Measurements from ENCODE around the gene OSGIN1.

The OSGIN1 gene

DNA sequence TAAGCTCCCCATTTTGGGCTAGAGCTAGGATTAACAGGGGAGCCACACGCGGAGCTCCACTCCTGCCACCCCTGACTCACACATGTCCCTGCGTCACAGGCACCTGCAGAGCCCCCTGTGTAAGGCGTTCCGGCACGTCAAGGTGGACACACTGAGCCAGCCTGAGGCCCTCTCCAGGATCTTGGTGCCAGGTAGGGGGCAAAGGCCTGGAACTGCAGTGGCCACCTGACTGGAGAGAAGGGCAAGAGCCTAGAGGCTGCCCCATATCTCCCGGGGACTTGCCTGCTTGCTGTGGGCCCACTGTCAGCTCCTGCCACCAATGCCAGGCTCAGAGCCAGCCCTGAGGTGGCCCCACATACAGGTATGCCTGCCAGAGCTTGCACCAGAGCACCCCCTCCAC is 48.7 kb downstream of the OSGIN1 start:
- Mint-ChIP-seq H3K4me3 (no peak overlapping the region), H3K27ac (no peak overlapping the region), H3K4me1 (ENCODE audit: low read depth) (no peaks in the 10 kb centered on the region), H3K27me3 (ENCODE audit: low read depth) (no peaks in the 10 kb centered on the region), H3K36me3 (ENCODE audit: low read depth) (no peaks in the 10 kb centered on the region), H3K9me3 (no peaks in the 10 kb centered on the region)

DNA sequence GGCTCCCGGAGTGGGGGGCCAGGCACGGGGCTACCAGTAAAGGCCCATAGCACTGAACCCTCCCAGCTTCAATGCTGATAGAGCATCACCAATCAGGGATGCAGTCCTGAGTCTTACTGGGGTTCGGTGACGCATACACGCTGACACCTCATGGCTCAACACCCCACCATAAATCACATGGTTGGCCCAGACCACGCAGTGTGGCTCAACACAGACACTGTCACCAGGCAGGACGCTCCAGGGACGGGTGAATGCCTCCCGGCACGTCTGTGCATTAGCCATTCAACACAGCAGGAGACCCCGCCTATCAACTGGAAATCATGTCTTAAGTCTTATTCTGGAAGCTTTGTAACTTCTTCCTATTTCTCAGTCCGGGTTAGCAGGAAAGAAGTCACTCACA is 50.0 kb downstream of the OSGIN1 start:
- Mint-ChIP-seq H3K27me3 (ENCODE audit: low read depth) (no peaks in the 10 kb centered on the region), H3K4me3 (no peak overlapping the region), H3K27ac (no peak overlapping the region), H3K36me3 (ENCODE audit: low read depth) (no peaks in the 10 kb centered on the region), H3K9me3 (no peaks in the 10 kb centered on the region), H3K4me1 (ENCODE audit: low read depth) (no peaks in the 10 kb centered on the region)

DNA sequence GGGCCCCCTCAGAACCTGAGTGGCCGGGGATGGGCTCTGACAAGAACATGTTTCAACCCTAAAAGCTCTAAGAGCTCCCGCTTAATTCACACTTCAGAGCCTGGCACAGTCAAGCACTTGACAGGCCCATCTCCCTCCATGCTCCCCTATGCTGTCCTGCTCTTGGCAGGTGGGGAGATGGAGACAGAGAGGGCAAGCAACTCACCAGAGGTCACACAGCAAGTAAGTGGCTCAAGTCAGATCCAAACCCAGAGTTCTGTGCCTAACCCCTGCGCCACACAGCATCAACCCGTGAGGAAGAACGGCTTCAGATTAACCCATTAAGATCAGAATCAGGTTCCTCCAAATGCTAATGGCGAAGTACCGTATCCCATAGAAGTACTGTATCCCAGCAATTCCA is 51.4 kb downstream of the OSGIN1 start:
- Mint-ChIP-seq H3K36me3 (ENCODE audit: low read depth) (no peaks in the 10 kb centered on the region), H3K9me3 (no peaks in the 10 kb centered on the region), H3K4me1 (ENCODE audit: low read depth) (no peaks in the 10 kb centered on the region), H3K27me3 (ENCODE audit: low read depth) (no peaks in the 10 kb centered on the region), H3K27ac (no peak overlapping the region), H3K4me3 (no peak overlapping the region)

GRCh38 chr16:84005391-84005790 is 52.4 kb downstream of the OSGIN1 start:
- Mint-ChIP-seq H3K9me3 (no peaks in the 10 kb centered on the region), H3K27ac (no peak overlapping the region), H3K4me3 (no peak overlapping the region), H3K27me3 (ENCODE audit: low read depth) (no peaks in the 10 kb centered on the region), H3K4me1 (ENCODE audit: low read depth) (no peaks in the 10 kb centered on the region), H3K36me3 (ENCODE audit: low read depth) (no peaks in the 10 kb centered on the region)

DNA sequence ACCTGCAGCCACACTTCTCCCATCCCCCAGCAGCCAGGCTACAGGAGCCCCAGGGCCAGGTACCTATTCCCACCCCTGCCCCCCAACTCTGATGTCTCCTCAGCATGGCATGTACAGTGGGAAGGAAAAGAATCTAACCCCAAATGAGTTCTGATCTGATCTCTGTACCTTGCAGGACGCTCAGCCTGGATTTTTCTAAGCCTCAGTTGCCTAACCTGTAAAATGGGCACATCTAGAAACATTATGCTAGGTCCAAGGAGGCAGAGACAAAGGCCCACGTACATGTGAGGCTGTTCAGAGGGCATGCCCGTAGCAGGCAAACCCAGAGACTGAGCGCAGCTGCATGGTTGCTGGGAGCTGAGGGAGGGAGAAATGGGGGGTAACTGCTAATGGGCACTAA is 54.5 kb downstream of the OSGIN1 start:
- no peak overlapping the region for H3K4me3 Mint-ChIP-seq
- no peaks in the 10 kb centered on the region for H3K9me3 Mint-ChIP-seq
- H3K27ac Mint-ChIP-seq, result no peak overlapping the region
- no peaks in the 10 kb centered on the region for H3K27me3 Mint-ChIP-seq (ENCODE audit: low read depth)
- H3K36me3 Mint-ChIP-seq (ENCODE audit: low read depth), result no peaks in the 10 kb centered on the region
- H3K4me1 Mint-ChIP-seq (ENCODE audit: low read depth), result no peaks in the 10 kb centered on the region

GRCh38 chr16:84007965-84008364 is 54.9 kb downstream of the OSGIN1 start:
- Mint-ChIP-seq H3K4me1 (ENCODE audit: low read depth) (no peaks in the 10 kb centered on the region), H3K27ac (no peak overlapping the region), H3K4me3 (no peak overlapping the region), H3K36me3 (ENCODE audit: low read depth) (no peaks in the 10 kb centered on the region), H3K9me3 (no peaks in the 10 kb centered on the region), H3K27me3 (ENCODE audit: low read depth) (no peaks in the 10 kb centered on the region)

GRCh38 chr16:84009282-84009681 is 56.2 kb downstream of the OSGIN1 start:
- Mint-ChIP-seq H3K4me3 (no peak overlapping the region), H3K4me1 (ENCODE audit: low read depth) (peaks cover 2% of the 10 kb centered on the region), H3K27ac (no peak overlapping the region), H3K9me3 (no peaks in the 10 kb centered on the region), H3K27me3 (ENCODE audit: low read depth) (no peaks in the 10 kb centered on the region), H3K36me3 (ENCODE audit: low read depth) (no peaks in the 10 kb centered on the region)

GRCh38 chr16:84013787-84014569 is 60.9 kb downstream of the OSGIN1 start:
- no peaks in the 10 kb centered on the region for H3K9me3 Mint-ChIP-seq
- H3K4me1 Mint-ChIP-seq (ENCODE audit: low read depth), result peaks cover 7% of the 10 kb centered on the region
- H3K27ac Mint-ChIP-seq, result no peak overlapping the region
- H3K4me3 Mint-ChIP-seq, result no peak overlapping the region
- H3K27me3 Mint-ChIP-seq (ENCODE audit: low read depth), result no peaks in the 10 kb centered on the region
- H3K36me3 Mint-ChIP-seq (ENCODE audit: low read depth), result no peaks in the 10 kb centered on the region

DNA sequence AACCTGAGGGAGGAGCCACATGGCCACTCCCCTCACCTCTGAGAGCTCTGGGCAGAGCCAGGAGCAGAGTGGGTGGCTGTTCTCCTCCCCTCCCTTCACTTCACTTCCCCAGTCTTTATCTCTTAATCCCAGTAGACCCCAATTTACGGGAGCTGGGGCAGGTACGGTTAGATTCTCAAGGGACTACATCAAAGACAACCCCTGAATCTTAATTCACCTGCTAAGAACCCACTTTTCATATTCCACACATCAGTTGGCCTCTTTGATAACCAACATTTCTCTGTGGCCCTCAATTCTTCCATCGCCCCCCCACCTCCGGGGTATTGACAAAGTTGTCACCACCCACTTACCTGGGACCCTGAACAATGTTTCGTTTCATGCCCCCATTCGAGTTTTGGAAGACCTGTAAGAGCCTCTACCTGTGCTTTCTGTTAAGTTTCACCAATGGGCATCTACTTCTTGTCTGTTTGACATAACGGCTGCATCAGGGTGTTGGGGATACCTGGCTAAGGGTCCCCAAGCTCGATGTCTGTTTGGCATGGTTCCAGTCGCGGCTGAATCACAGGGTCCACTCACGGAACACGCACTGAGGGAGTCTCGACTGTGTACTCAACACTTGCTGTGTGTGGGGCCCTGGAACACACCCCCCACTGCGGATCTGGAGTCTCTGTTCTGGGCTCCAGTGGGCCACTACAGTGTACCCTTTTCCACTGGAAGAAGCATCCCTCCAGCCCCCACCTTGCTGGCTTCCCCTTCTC is 61.7 kb downstream of the OSGIN1 start:
- Mint-ChIP-seq H3K4me3 (no peak overlapping the region), H3K9me3 (no peaks in the 10 kb centered on the region), H3K36me3 (ENCODE audit: low read depth) (no peaks in the 10 kb centered on the region), H3K27me3 (ENCODE audit: low read depth) (no peaks in the 10 kb centered on the region), H3K4me1 (ENCODE audit: low read depth) (peaks cover 7% of the 10 kb centered on the region), H3K27ac (no peak overlapping the region)

DNA sequence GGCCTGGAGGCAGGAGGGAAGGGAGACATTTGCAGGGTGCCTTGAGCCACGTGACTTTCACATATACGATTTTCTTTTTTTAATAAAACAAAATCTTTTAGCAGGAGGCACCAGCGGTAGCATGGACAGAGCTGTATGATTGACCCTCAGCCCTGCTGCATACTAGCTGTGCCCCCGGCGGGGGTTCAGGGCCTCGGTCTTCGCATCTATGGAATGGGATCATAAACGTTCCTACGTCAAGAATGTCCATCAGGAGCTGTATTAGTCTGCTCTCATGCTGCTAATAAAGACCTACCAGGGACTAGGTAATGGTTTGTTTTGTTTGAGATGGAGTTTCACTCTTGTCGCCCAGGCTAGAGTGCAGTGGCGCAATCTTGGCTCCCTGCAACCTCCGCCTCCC is 62.4 kb downstream of the OSGIN1 start:
- Mint-ChIP-seq H3K27me3 (ENCODE audit: low read depth) (no peaks in the 10 kb centered on the region), H3K4me1 (ENCODE audit: low read depth) (peaks cover 7% of the 10 kb centered on the region), H3K4me3 (no peak overlapping the region), H3K36me3 (ENCODE audit: low read depth) (no peaks in the 10 kb centered on the region), H3K27ac (no peak overlapping the region), H3K9me3 (no peaks in the 10 kb centered on the region)

Measured in T-helper 1 cell treated with Interleukin-12 subunit alpha and Interleukin-12 subunit beta and Interleukin-4 antibody, amounts not matched to agents 30 μg/mL and 1 μg/mL, for 36 hours (primary cell).